ENCODE results near the gene MATN1.
"Not testable (repeated sequence)": the region's sequence is repeated elsewhere in the genome, so short reads cannot be mapped to it uniquely, and the experiment has no call there.

MATN1 gene, protein sequence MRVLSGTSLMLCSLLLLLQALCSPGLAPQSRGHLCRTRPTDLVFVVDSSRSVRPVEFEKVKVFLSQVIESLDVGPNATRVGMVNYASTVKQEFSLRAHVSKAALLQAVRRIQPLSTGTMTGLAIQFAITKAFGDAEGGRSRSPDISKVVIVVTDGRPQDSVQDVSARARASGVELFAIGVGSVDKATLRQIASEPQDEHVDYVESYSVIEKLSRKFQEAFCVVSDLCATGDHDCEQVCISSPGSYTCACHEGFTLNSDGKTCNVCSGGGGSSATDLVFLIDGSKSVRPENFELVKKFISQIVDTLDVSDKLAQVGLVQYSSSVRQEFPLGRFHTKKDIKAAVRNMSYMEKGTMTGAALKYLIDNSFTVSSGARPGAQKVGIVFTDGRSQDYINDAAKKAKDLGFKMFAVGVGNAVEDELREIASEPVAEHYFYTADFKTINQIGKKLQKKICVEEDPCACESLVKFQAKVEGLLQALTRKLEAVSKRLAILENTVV

DNA sequence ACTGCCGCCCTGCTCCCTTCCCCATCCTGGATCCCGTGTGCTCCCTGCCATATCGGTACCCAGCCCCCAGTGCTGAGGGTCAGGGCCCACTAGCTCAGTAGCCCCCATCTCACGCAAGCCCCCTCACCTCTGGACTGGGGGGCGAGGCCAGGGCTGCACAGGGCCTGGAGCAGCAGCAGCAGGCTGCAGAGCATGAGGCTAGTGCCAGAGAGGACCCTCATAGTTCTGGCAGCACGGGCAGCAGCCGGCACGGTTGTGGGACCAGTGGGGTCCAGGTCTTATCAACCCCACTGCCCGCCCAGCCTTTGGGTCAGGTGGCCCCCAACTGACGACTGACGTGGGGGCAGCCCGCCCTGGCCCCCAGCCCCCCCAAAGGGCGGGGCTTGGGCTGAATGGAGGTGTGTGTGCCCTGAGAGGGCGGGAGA, at the start of gene MATN1:
Gene MATN1, minus strand, starts transcription at position 255 of the 425 bp plus-strand sequence. Its CDS starts 34 bp downstream, at position 221.
- in situ Hi-C loops (cut with MboI; ENCODE audit: low pct_unique_long_range_greater_than_20kb, low sequenced_read_pairs), result loop anchor here (5.0 to 25.0 kb wide), 3 partner anchors 54 to 1486 kb away; partner anchors contain the start of genes MECR and PTPRU
- no peak for DNase-seq

- in situ Hi-C loops (cut with MboI; ENCODE audit: low pct_unique_long_range_greater_than_20kb, low sequenced_read_pairs), result no loop called here
- no peak for DNase-seq
These were observed 47.6 kb upstream of the MATN1 start for GRCh38 chr1:30771005-30771404.

DNA sequence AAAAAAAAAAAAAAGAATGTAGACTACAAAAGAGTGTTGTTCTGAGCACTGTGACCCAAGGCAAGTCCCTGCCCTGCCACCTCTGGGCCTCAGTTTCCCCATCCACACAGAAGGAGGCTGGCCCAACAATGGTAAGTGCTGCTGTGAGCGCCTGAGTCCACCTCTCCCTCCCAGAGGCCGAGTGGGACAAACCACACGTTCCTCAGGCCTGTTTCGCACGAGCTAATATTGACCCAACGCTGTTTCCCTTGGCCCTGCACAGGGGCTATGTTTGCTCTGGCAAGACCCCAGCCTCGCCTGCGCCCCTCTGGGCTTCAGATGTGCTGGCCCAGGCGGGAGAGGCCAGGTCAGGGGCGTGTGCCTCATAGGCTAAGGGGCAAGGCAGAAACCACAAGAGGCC, 46.8 kb upstream of the MATN1 start:
- in situ Hi-C loops (cut with MboI; ENCODE audit: low pct_unique_long_range_greater_than_20kb, low sequenced_read_pairs), result no loop called here
- no peak for DNase-seq

GRCh38 chr1:30768830-30769718, 45.7 kb upstream of the MATN1 start:
- DNase-seq, result peak; percentile 87
- in situ Hi-C loops (cut with MboI; ENCODE audit: low pct_unique_long_range_greater_than_20kb, low sequenced_read_pairs), result no loop called here

GRCh38 chr1:30768159-30768829, 44.9 kb upstream of the MATN1 start:
- in situ Hi-C loops (cut with MboI; ENCODE audit: low pct_unique_long_range_greater_than_20kb, low sequenced_read_pairs), result no loop called here

GRCh38 chr1:30766948-30767347, 43.6 kb upstream of the MATN1 start:
- in situ Hi-C loops (cut with MboI; ENCODE audit: low pct_unique_long_range_greater_than_20kb, low sequenced_read_pairs); DNase-seq: not testable (repeated sequence)

More at GRCh38 chr1:30768159-30768829, 44.9 kb upstream of the MATN1 start:
- DNase-seq, result no peak

DNA sequence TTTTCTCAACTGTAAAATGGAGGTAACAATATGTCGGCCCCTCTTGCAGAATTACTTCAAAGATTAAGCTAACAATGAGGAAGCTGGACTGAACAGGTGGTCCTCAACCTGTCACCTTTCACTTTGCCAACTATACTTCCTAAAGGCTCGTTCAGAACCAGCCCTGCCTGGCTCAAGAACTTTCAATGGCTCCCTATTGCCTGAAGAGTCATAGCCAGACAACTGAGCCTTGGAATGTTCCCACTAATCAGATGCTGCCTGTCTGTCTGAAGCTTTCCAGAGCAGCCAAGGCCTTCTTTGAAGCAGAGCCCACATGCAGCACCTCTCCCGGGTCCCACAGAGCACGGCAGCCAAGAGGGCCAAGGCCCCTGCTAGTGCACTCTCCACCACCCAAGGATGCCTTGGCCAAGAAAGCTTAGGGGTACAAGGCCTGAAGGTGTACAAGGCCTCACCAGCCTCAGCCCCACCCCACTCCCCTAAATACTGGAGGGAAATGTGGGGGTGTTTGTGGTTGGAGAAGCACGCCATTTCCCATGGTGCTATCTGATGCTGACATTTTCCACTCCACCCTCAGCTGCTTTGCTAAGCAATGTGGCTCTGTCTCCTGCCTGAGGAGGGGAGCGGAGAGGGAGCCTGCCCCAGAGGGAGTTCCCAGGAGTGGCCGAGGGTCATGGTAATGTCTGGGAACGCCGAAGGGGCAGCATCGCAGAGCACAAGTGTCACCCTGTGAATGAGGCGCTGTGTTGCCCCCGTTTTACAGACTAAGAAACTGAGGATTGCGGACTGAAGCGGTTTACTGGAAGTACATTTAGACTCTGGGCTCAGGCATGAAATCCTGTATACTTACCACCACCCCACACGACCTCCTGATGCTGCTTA, 42.4 kb upstream of the MATN1 start:
- in situ Hi-C loops (cut with MboI; ENCODE audit: low pct_unique_long_range_greater_than_20kb, low sequenced_read_pairs), result no loop called here
- DNase-seq, result no peak

GRCh38 chr1:30764939-30765555, 41.7 kb upstream of the MATN1 start:
- in situ Hi-C loops (cut with MboI; ENCODE audit: low pct_unique_long_range_greater_than_20kb, low sequenced_read_pairs), result no loop called here
- no peak for DNase-seq

DNA sequence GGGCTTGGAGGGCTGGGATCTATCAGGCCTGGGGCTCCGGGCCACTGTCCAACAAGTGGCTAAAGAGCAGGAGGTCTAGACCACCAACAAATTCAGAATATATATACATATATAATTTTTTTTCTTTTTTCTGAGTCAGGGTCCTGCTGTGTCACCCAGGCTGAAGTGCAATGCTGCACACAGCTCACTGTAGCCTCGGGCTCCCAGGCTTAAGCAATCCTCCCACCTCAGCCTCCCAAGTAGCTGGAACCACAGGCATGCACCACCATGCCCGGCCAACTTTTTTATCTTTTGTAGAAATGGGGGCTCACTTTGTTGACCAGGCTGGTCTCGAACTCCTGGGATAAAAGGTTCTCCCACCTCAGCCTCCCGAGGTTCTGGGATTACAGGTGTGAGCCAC, 41.0 kb upstream of the MATN1 start:
- in situ Hi-C loops (cut with MboI; ENCODE audit: low pct_unique_long_range_greater_than_20kb, low sequenced_read_pairs), result no loop called here
- no peak for DNase-seq

DNA sequence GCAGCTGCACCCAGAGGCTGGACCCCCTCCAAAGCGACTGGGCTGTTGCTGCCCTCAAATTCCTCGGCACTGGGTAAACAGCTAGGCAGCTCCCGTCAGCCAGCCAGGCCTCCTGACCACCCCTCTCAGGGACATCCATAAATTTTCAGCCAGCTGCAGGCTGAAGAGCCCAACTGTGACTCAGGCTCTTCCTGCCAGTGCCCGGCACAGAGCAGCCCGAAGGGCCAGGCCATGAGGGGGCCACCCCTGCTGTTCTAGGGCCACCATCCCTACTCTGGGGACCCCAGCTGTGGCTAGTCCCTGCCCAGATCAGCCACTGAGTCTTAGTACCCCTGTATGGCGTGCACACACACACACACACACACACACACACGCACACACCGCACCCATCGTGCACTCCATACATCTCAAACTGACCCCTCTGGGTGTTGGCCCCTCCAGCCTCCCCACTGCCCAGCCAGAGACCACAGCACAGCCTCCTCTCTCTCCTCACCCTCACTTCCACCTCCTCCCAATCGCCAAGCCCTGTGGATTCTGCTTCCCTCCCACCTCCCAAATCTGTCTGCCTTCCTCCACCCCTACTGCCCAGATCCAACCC, 40.4 kb upstream of the MATN1 start:
- in situ Hi-C loops (cut with MboI; ENCODE audit: low pct_unique_long_range_greater_than_20kb, low sequenced_read_pairs), result no loop called here
- DNase-seq, result no peak

DNA sequence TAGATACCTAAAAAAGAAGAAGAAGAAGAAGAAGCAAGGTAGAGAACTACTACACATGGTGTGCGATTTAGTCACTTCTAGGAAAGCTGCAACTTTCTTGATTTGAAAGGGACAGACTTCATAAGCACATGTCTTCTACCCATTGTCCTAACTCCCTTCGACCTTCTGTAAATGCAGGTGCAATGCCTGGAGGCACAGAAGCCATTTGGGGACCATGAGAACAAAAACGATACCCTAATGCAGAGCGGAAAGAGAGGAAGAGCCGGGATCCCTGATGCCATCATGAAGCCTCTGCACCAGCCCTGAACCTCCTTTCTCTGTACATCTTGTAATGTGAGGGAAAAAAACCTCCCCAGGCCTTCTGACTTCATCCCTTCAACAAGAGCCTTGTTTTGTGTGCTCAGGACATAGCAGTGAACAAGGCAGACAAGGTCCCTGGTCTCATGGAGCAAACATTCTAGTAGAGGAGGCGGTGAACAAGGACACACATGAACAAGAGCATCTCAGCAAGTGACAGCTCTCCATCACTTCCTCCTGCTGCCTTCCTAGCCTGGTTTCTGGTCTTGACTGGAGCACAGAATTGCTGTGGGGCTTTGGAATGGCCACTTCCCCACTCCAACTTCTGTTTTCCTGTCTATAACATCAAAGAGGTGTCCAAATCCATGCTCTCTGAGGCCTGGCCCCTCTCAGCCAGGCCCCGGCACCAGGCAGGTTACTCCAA, 39.7 kb upstream of the MATN1 start:
- in situ Hi-C loops (cut with MboI; ENCODE audit: low pct_unique_long_range_greater_than_20kb, low sequenced_read_pairs), result no loop called here

GRCh38 chr1:30762152-30762929, 39.0 kb upstream of the MATN1 start:
- in situ Hi-C loops (cut with MboI; ENCODE audit: low pct_unique_long_range_greater_than_20kb, low sequenced_read_pairs), result no loop called here

More for the DNA sequence above, 39.7 kb upstream of the MATN1 start:
- no peak for DNase-seq

GRCh38 chr1:30761381-30762151, 38.2 kb upstream of the MATN1 start:
- DNase-seq, result peak; percentile 33
- in situ Hi-C loops (cut with MboI; ENCODE audit: low pct_unique_long_range_greater_than_20kb, low sequenced_read_pairs), result no loop called here

More at GRCh38 chr1:30762152-30762929, 39.0 kb upstream of the MATN1 start:
- no peak for DNase-seq

DNA sequence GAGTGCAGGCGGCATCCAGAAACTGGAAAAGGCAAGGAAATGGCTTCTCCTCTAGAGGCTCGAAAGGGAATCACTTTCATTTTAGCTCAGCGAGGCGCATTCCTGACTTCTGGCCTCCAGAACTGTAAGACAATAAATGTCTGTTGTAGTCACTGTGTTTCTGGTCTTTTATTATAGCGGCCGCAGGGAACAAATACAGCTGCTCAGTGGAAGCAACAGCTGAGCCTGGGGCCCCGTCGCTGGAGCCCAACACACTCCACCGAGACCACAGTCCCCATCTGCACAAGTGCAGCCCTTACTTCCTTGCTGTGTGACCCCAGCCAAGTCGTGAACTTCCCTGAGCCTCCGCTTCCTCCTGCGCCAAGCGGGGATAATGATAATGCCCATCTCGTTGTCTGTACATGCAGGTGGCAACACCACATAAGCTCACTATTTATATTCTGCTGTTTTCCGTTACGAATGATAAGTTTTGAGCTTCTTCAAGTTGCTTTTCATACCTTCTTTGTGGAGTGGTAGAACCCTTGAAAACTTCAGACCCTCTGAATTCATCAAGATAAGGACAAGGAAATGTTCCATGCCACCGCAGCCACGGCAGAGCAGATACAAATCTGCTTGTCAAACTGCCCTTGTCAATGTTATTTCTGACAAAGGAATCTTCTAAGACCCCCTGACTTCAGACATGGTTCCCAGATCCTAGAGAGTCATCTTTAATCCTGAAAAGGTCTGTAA, 37.4 kb upstream of the MATN1 start:
- in situ Hi-C loops (cut with MboI; ENCODE audit: low pct_unique_long_range_greater_than_20kb, low sequenced_read_pairs), result no loop called here

DNA sequence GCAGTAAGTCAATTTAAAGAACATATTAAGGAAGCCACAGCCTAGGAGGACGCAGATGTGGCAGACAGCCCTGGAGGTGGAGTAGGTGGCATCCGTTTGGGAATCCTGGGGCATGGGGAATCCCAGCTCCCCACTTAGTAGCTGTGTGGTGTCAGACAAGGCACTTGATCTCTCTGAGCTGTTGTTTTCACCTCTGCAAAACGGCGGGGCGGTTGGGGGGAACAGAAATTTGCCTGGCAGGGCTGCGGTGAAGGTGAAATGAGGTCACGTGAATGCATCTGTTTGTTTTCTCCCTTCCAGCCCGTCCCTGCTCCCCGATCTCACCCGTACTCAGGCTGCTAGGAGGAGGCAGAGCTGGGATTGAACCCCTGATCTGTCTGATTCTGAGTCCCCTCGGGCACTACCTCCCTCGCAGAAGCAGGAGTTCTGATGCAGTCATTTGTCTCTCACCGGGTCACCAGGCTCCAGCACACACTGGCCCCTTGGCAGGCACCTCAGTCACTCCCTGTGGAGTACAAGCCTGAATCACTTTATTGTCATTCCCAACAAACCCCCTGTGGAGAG, 36.4 kb upstream of the MATN1 start:
- in situ Hi-C loops (cut with MboI; ENCODE audit: low pct_unique_long_range_greater_than_20kb, low sequenced_read_pairs), result no loop called here
- no peak for DNase-seq

More for the DNA sequence above, 37.4 kb upstream of the MATN1 start:
- DNase-seq, result peak; percentile 32
